Stimulated activated CD4-positive, alpha-beta T cell treated with anti-CD3 and anti-CD28 coated beads, TNF-alpha, amount 100 ng/mL, for 48 hours (primary cell): Measurements from ENCODE around the gene STARD13.
"Not testable (repeated sequence)": the region's sequence is repeated elsewhere in the genome, so short reads cannot be mapped to it uniquely, and the experiment has no call there.

ENCODE experiments used
- DNase-seq, 3 donors: peaks; one replicate each; pipeline ENCODE4 v3.0.0-alpha.2; 2020; ENCODE audit warnings: low read depth in 3 of 3

The STARD13 gene

GRCh38 chr13:33195693-33196464 lies 89.7 kb downstream of the STARD13 start:
- no peak for DNase-seq

- no peak for DNase-seq
These were observed 90.5 kb downstream of the STARD13 start for GRCh38 chr13:33194820-33195692.

DNA sequence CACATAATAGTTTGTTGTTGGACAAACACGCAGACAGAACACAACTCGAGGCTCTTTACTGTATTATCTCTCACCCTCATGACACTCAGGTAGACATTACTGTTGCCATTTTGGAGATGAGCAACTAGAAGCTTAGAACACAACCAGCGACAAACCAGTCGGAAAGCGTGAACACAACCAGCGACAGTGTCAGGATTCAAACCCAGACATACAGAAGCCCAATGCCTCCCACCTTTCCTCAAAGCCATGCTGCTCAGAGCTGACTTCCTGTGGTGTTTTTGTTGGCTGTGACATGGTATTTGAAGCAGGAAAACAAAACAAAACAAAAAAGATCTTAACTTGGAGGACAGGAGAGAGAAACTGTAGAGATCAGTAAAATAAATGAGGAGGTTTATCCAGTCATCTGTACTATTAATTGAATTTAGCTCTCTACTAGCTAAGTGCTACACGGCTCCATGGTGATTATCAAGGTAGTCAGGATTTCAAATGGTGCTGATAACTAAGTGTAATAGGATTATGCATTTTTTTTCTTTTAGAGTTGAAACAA lies 92.1 kb downstream of the STARD13 start:
- DNase-seq, result no peak

- DNase-seq, result no peak
These were observed 93.9 kb downstream of the STARD13 start for GRCh38 chr13:33191425-33192210.

GRCh38 chr13:33189470-33189869 lies 96.1 kb downstream of the STARD13 start:
- no peak for DNase-seq

DNA sequence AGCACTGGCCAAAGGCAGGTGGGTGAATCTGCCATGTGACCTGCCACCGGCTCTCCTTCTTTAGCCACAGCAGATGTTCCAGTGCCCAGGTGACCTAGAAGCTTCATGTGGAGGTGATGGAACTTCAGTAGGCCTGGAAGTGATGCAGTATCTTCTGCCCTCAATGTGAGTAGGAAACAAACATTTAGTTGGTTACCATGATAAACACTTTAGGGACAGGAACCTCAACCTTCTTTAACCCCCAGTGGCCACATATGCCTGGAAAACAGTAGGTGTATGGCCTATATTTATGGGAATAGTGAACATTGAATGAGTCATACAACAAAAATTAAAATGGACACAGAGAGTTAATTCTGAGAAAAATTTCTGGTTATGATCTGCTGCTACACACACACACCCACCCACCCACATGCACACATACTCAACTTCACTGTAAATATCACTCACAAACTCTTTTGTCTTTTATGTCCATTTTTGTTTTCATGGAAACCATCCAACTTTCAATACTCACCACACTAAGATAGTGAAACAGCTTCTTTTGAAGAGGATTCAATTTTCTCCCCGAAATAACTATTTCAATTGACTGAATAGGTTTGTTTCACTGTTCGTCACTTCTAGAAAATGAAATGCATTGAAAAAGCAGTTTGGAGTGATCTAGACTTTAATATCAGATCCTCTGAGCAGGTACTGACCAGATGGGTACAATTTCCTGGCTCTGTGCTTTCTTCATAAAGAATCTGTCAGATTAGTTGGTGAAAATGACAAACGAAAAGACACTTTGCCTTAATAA lies 97.3 kb downstream of the STARD13 start:
- no peak for DNase-seq

GRCh38 chr13:33186861-33187291 lies 98.7 kb downstream of the STARD13 start:
- no peak for DNase-seq

DNA sequence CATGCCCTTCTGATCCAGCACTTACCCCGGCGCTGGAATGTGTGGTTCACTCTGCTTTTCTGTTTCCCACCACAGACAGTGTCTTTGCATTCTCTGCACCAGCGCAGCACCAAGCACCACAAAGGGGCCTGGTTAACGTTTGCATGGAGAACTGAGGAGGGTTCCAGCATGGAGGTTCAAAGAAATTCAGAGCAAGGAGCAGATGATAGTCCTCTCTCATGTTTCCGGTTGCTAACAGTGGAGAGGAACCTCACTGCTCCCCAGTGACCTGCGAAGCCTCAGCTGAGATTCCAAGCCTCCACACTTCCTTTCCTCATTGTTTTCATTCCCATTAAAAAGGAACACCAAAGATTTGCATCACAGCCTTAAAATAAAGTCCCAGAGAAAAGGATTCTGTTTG lies 99.7 kb downstream of the STARD13 start:
- no peak for DNase-seq

DNA sequence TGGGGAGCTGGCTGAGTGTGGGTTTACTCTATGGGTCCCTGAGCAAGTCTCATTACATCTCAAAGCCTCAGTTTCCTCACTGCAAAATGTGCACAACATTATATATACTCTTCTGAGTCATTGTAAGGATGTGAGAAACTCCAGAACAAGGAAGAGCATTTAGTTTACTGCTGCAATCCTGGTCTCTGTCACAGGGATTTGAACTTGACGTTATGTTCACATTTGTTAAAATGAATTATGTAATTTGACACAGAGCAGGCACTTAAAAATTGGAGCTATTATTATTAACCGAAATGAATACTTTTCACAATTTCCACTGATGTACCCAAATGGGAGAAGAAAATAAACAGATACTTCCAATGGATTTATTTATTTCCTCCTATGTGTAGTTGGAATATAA lies 101.0 kb downstream of the STARD13 start:
- DNase-seq, result no peak

- no peak for DNase-seq
These were observed 101.5 kb downstream of the STARD13 start for GRCh38 chr13:33184112-33184490.

GRCh38 chr13:33183431-33184111 lies 102.0 kb downstream of the STARD13 start:
- DNase-seq, result no peak

- DNase-seq, result no peak
These were observed 102.8 kb downstream of the STARD13 start for GRCh38 chr13:33182729-33183128.

GRCh38 chr13:33181264-33181663 lies 104.3 kb downstream of the STARD13 start:
- no peak for DNase-seq

DNA sequence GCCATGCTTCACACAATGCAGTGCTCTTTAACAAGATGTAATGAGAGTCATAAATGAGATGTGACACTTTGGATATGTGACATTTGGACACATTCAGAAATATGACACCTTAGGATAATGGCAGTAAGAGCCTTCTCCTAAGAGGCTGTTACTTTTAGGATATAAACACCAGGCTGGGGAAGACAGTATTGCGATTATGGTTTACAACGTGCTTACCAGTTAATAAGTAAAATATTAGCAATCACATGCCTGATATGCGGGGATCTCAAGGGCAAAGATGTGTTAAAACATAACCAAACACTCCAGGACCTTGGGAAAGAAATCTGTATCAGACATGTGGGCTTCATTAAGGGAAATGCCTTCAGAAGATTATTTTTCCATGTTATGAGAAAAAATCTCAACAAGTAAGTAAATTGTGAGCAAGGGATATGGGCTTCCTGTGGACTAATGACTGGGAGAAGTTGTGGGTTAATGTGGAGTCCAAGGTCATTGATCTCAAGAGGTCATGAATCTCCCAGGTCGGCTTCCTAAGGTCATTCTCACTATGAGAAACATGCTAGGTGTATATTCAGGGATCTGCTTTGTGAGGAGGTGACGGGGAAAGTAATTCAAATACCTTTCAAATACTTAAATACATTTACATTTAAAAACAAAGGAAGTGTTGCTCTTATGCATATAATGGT lies 105.3 kb downstream of the STARD13 start:
- no peak for DNase-seq

DNA sequence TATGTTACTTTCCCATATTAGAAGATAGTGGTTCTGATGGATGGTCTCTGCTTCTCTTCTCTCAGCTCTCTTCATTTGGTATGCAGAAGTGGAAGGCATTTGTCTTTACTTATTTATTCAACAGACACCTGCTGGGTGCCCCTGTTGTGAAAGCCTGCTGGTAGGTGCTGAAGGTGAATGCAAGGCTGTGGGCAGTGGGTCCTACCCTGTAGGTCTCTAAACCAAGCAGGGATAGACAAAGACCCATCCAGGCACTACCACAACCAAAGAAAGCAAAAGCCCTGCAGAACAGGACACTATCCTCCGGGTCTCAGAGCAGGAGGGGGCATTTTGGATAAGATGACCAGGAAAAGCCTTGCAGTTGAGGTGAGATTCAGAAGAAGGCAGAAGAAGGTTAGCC lies 106.1 kb downstream of the STARD13 start:
- DNase-seq, result no peak

GRCh38 chr13:33178209-33178840 lies 107.2 kb downstream of the STARD13 start:
- DNase-seq, result no peak

DNA sequence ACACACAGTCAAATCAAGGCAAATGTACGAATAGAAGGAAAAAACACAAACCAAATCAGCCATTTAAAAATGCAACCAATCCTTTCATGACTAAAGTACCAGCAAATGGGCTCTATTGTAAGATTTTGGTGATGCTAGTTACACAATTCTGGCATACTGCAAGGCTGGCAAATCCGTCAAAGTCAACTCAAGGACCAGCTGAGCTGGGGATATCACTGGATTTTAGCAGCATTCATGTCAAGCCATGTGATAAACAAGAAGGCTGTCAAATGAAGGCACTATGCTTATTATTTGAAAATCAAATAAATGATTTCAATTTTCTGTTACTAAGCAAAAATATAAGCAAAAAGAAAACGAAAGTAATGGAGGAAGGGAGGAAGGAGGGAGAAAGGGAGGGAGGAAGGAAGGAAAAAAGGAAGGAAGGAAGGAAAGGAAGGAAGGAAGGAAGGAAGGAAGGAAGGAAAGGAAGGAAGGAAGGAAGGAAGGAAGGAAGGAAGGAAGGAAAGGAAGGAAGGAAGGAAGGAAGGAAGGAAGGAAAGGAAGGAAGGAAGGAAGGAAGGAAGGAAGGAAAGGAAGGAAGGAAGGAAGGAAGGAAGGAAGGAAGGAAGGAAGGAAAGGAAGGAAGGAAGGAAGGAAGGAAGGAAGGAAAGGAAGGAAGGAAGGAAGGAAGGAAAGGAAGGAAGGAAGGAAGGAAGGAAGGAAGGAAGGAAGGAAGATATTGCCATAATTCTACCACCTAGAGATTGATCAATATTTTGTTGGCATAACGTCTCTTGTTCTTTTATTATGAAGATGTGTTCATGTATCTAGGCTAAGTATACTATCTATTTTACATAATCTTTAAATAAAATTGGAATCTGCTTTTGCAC lies 108.0 kb downstream of the STARD13 start:
- DNase-seq, result not testable (repeated sequence)

- DNase-seq, result no peak
These were observed 109.0 kb downstream of the STARD13 start for GRCh38 chr13:33176526-33176925.
